DMS79 treated with DMSO at 0.1 percent for 48 hours (cell line): Measurements from ENCODE around the gene DDX27.
"Not testable (repeated sequence)": the region's sequence is repeated elsewhere in the genome, so short reads cannot be mapped to it uniquely, and the experiment has no call there.

Experiments used
- DNase-seq: peaks from one replicate; lab custom pipeline; 2025; lab: John Stamatoyannopoulos, UW

DDX27 gene

DNA sequence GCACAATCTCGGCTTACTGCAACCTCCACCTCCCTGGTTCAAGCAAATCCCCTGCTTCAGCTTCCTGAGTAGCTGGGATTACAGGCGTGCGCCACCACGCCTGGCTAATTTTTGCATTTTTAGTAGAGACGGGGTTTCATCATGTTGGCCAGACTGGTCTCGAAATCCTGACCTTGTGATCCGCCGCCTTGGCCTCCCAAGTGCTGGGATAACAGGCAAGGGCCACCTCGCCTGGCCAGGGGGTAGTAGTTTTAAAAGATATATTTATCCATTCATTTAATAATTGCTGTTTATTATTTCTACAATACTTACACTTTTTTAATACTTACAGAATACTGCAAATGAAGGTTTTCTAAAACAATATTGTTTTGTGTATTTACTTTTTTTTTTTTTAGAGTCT, 15.5 kb upstream of the DDX27 start:
- DNase-seq: no peak

DNA sequence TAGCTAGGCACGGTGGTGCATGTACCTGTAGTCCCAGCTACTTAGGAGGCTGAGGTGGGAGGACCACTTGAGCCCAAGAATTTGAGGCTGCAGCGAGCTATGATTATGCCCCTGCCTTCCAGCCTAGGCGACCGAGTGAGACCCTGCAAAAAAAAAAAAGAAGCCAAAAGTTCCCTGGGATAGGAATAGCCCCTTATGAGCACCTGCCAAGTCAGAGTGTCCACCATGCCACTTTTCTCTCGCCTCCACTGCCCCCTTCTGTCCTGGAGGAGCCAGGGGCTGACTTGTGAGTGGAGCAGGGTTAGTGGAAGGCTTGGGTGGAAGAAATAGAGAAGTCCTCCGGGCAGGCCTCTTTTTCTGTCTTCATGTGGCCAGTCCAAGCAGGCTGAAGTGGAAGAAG, 12.1 kb upstream of the DDX27 start:
- no peak for DNase-seq

DNA sequence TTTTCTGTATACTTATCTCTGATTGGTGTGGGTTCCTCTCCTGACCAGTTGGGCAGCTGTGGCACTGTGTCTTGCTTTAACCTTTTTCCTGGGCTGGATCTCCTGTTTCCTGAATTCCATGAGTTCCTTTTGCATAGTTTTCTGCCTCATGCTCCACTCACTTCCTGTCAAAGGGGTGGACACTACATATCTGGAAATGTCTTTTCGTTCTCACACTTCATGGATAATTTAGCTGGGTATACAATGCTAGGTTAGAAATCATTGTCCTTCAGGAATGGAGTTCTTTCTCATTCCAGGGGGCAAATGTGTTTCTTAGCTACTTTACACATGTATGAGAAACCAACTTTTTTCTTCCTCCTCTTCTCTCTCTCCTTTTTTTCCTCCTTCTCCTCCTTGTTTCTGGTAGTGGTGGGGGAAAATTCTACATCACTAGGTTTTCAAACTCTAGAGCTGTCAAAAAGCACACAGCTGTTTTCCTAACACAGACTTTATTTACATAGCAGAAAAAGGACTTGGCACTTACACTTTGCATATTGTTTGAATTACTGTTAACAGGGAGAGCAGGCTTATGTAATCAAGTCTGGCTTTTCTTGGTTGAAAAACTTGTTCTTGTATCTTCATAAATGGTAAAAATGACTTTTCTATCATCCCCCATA, 9.0 kb upstream of the DDX27 start:
- DNase-seq: no peak

DNA sequence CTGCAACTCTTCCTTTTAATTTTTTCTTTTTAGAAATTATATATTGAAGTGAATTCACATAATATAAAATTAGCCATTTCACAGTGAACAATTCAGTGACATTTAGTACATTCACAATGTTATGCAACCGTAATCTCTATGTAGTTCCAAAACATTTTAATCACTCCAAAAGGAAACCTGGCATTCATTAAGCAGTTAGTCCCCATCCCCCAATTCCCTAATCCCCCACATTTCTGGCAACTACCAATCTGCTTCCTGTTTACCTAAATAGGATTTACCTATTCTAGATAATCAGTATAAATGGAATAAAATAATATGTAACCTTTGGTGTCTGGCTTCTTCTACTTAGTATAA, 8.5 kb upstream of the DDX27 start:
- no peak for DNase-seq

DNA sequence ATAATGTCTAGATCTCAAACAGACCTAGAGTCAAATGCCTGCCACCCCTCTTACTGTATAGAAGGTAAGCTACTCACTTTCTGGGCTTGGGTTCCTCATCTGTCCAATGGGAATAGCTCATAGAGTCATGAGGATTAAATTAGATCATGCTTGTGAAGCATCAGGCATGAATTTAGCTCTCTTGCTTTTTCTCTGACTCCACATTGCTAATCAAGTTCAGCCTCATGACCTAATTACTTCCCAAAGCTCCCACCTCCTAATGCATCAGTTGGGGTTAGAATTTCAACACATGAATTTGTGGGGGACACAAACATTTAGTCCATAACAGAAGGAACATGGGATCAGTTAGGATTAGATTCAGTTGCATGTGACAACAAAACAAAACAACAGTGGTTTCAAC, 4.6 kb upstream of the DDX27 start:
- DNase-seq: no peak

DNA sequence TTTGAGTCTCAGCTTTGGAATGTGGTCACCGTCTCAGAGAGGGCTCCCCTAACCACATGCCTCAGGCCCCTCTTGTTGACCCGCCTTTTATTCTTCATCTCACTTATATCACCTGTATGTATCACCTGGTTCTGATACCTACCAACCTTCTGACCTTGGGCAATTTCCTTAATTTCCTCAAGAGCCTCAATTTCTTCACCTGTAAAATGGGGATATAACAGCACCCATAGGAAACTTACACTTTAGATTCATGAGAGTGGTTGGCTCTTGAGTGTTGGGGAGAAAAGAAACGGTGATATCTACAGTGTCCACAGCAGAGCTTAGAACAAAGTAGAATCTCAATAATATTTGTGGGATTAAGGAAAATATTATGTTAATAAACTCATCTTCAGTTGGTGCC, 4.0 kb upstream of the DDX27 start:
- no peak for DNase-seq

DNA sequence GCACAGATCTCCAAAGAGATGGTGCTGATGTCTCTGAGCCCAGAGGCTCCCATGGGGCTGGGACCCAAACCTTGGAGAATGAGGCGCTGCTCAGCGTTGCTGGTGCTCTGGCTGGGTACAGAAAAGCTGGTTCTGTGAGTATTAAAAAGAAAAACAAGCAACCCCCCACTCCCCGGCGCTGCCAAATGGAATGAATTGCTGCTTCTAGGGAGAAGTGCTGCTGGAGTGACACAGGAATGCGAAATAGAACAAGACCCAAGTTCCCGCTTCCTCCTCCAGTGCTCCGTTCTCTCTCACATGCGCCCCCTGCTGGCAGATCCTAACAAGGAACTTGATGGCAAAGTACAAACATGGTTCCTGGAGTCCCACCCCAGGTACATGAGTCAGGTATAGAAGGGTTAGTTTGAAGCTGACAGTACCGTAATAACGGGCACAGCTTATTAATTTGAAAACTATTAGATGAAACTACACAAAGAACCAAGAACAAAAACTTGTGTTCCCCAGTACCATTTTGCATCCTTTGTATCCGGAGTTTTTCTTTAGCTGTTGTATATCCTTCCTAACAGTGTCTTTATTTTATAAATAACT, 2.1 kb upstream of the DDX27 start:
- DNase-seq: peak; percentile 78

DNA sequence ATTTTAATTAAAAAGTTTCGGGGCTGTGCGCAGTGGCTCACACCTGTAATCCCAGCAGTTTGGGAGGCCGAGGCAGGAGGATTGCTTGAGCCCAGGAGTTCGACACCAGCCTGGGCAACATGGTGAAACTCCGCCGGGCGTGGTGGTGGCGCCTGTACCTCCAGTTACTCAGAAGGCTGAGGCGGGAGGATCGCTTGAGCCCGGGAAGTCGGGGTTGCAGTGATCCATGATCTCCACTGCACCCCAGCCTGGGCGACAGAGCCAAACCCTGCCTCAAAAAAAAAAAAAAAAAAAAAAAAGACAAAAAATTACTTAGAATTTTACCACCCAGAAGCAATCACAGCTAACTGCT, 501 bp upstream of the DDX27 start:
- DNase-seq: not testable (repeated sequence)

DNA sequence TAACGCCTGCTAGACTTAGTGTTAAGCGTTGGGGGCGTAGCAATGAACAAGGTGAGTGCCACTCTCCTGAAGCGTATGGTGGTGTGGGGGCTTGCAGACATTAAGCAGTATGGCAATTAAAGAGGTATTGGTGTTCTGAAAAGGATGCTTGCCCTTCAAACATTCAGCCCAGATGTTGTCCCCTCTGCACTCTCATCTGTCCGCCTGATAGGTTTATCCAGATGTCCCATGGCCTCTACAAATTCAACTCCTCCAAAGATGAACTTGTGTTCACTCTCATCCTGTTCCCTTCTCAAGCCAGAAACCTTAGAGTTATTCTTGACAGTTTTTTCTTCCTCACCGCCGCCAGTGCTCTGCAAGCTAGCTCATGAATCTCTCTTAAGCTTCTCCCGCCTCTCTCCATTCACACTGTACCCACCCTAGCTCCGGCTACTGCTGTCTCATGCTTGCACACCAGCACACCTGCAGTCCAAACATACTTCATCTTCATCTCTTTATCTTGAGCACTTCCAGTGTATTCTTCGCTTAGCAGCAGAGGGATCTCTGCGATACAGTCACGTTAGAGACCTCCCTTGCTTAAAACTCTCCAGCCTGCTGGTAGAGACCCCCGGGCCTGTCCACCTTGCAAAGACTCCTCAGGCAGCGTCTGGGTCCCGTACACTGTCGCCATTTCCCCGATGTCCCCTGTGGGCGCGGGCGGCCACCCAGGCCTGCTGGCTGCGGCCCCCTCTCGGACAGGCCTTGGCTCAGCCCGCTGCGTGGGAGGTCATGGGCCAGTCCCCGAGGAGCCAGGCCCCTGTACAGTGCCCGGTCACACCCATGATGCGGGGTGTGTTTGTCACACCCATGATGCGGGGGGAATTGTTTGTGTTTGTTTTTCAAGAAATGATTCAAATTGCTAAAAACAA, 962 bp downstream of the DDX27 start:
- no peak for DNase-seq

DNA sequence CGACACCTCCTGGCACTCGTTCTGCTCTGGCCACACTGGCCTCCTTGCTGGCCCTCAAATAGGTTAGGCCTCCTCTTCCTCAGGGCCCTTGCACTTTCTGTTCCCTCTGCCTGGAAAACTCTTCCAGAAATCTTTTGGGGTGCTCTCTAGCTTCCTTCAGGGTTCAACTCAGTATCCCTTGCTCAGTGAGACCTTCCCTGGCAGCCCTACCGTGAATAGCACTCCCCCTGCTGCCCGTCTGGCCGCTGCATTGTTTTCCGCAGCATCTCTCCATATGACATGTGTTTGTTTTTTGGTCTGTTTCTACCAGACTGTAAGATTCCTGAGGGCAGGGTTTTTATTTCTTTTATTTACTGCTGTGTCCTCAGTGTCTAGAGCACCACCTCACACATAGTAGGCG, 6.7 kb downstream of the DDX27 start:
- DNase-seq: no peak

DNA sequence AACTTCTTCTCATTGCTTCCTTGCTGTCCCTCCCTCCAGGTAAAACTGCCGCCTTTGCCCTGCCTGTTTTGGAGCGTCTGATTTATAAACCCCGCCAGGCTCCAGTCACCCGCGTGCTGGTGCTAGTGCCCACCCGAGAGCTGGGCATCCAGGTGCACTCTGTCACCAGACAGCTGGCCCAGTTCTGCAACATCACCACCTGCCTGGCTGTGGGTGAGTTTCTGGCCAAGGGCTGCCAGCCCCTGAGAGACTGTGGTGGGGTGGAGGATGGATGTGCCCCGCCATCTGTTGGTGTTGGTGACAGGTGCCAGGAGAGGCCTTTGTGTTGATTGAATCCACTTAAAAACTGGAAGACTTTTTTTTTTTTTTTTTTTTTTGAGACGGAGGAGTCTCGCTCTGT, 9.5 kb downstream of the DDX27 start:
- no peak for DNase-seq

DNA sequence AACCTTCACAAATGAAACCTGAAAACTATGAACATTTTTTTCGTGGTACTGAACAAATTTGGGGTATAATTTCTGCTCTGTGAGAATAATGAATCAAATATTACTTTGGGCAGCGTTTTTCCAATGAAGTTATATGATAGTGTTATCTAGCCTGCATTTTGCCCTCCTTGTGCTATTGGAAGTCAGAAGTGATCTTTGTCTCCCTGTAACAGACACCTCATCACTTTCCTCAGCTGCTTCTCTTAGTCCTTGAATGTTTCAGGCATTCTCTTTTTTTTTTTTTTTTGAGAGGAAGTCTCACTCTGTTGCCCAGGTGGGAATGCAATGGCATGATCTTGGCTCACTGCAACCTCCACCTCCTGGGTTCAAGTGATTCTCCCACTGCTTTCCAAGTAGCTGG, 10.2 kb downstream of the DDX27 start:
- no peak for DNase-seq

DNA sequence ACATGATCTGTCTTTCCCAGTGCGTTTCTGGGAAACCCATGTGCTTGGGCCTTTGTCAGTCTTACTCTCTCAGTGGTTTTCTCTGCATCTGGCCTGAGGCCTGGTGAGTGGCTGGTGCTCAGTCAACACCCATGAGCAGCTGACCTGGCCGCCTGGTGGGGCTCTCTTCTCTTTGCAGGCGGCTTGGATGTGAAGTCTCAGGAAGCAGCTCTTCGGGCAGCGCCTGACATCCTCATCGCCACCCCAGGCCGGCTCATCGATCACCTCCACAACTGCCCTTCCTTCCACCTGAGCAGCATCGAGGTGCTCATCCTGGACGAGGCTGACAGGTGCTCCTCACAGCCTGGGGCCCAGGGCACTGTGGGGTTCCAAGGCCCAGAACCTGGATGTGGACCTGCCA, 10.8 kb downstream of the DDX27 start:
- DNase-seq: no peak

DNA sequence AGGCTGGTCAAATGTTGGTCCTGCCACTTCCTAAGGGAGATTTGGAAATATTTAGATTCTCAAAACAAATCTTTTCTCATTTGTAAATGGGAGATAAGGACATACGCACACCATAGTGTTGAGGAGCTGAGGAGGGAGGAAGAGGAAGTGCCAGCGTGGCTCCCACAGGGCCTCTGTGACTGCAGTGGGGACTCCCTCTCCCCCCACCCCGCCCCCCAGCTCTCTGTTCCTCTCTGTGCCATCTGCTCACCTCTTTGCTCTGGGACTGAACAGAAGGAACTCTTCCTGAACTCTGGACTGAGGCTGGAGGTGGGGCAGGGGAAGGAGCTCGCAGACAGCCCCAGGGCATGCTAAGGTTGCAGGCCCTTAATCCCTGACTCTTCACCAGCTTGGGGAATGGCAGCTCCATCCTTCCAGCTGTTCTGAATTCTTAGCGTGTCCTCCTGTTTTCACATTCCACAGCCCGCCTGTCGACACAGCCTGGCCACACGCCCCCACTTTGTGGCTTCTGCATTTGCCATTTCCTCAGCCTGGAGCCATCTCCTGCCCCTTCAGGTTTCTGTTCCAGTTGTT, 11.4 kb downstream of the DDX27 start:
- no peak for DNase-seq

DNA sequence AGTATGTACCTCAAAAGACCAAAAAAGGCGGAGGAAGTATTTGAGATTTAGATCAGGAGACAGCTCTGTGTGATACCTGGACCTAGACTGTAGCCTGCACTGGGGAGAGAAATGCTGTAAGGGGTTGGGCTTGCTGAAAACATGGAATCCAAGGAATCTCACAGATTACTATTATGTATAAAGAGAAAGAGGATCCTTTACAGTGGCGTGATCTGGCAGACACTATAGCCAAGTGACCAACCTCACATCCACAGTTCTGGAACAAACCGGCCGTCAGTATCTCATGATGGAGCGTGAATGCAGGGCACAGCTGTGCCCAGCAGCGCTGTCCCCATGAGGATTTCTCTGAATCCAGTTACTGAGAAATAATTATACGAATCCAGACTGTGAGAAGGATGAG, 12.3 kb downstream of the DDX27 start:
- no peak for DNase-seq

DNA sequence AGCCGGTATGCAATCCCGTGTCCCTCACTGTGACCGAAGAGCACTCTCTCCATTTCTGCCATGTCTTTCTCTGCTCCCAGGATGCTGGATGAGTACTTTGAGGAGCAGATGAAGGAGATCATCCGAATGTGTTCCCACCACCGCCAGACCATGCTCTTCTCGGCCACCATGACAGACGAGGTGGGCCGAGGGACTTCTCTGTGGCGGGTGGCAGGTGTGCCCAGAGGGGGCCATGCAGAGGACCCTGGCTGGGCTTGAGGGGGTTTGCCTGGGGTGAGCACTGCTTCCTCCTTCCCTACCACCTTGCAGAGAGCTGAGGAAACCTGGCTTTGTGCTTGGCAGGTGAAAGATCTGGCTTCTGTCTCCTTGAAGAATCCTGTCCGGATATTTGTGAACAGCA, 14.0 kb downstream of the DDX27 start:
- DNase-seq: no peak

DNA sequence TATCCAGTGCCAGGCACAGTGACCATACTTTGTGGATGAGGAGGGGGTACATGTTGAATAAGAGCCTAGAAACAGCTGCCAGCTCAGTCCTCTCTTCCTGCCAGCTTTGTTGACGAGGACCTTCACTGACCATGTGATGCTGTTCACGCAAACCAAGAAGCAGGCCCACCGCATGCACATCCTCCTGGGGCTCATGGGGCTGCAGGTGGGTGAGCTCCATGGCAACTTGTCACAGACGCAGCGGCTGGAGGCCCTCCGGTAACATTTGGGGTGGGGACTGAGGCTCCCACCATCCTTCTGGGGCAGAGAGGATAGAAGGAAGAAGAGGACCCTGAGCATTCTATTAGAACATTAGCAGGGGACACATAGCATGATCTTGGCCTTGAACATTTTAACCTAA, 15.6 kb downstream of the DDX27 start:
- no peak for DNase-seq

DNA sequence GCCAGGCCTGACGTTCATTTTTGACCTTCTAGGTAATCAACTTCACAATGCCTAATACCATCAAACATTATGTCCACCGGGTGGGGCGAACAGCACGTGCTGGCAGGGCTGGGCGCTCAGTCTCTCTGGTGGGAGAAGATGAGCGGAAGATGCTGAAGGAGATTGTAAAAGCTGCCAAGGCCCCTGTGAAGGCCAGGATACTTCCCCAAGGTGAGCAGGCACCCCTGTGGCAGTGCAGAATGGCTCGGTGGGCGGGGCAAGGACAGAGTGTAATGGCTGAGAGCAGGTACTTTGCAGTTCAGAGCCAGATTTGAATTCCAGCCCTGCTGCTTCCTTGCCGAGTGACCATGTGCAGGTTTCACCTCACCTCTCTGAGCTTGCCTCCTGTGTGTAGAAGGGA, 17.1 kb downstream of the DDX27 start:
- no peak for DNase-seq

DNA sequence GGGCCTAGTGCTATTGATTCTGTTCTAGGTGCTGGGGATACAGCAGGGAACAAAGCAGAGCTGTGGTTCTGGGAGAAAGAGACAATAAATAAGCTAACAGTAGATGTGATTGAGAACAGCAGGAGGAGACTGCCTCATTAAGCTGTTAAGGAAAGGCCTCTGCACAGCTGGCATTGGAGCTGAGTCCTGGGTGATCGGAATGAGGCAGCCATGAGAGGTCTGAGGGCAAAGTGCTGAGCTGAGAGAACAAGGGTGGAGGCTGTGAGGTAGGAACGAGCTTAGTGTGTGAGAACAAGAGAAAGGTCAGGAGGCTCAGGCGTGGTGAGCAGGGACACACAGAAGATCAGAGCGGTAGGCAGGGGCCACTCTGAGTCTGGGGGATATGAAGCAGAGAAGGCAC, 18.3 kb downstream of the DDX27 start:
- DNase-seq: no peak

DNA sequence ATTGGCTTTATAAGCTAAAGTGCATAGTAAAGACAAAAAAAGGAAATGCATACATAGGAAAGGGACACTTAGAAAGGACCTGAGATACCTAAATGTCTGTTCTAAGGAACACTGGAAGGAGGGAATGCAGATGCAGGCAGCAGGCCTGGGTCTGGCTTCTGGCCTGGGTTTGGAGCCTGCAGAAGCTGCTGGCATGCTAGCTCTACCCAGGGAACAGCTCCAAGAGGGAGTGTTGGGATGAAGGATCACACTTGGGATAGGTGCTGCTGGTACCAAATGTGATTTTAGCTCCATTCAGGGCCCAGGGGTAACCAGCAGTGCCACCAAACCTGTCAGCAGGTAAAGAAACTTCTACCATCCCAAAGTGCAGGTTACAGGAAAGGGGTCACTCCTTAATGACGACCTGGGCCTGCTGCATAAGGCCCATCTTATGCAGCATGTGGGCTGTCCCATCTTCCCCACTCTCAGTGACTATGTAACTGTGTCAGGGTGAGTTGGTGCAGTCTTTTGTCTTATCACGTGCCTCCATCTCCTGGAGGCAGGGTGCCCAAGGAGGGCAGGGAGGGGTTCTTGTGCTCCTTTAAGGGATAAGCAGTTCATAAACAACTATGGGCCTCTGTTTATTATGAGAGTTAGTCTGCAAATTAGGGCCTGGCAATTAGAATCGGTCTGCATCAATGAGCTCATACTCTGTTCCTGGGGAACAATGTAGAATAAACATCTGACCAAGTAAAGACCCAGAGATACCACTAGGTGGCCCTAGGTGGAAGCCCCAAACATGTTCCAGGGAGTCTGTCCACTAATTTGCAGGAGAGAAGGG, 26.9 kb downstream of the DDX27 start:
- no peak for DNase-seq

DNA sequence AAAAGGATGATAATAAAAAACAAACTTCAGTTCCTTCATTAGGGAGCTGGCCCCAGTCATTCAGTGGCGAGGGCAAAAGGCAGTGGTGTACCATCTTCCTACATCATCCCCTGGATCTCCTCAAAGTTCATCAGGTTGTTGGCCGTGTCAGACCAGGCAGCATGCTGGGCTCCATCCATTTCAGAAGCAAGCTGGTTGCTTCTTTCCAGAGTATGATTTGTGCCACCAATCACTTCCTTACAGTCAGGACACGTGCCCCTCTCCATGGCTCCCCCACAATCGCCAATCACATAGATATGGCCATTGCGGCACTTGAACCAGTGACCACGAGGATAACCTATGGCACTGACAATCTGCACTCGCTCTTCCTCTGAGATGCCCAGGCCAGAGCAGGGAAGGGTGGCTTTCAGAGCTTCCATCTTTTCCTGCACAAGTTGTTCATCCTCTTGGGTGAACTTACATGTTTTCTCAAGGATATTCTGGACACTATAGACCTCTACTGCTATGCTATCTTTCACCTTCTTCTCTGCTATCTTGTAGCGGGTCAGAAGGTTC, 28.0 kb downstream of the DDX27 start:
- no peak for DNase-seq

DNA sequence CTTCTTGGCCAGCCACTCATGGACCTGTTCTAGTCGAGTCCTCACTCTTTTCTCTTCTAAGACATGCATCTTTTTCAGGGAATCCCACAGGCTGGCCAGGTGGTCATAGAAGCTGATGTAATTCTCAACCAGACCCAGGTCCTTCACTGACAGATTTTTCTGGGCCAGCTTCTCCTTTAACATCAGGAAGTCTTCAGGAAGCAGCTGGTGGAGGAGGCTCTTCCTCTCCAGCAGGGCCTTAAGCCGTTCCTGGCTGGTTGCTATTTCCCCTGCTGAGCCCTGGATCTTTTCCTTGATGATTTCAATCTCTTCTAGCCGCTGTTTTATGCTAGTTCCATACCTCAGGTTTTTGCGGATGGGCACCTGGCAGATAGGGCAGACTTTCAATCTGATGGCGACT, 28.6 kb downstream of the DDX27 start:
- no peak for DNase-seq
